ENCODE measurements around the gene LRRC28.

Gene LRRC28

DNA sequence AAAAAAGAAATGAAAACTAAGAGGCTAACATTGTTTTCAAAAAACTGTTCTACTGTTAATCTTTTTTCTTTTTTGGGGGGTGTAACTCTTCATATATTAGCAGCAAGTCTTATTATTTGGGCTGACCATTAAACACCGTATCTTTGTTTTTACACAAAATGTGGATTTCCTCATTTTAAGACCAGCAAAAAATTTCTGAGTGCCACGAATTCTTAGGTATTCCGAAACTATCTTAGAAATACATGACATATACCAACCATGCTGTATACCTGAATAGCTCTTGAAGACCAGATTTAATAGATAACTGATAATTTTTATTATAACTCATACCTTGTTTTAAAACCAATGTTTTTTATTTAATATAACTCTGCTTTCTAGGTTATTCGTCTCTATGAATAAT lies 1.3 kb upstream of the LRRC28 start:
- DNase-seq = no peak

DNA sequence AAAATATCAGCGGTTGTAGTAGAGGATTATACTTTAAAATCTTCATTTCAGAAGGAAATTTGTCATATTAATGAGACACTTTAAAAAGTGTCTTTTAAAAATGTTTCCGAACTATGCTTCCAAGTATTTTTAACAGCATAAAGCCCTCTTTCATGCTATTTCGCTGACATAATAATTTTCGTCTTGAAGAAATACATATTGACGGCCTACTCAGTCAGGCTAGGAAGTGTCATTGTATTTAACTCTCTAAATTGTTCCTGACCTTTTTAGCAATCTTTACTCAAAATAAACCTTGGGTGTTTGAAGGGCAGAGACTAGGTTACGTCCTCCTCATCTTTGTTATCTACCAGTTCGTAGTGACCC lies 806 bp upstream of the LRRC28 start:
- no peak for DNase-seq

DNA sequence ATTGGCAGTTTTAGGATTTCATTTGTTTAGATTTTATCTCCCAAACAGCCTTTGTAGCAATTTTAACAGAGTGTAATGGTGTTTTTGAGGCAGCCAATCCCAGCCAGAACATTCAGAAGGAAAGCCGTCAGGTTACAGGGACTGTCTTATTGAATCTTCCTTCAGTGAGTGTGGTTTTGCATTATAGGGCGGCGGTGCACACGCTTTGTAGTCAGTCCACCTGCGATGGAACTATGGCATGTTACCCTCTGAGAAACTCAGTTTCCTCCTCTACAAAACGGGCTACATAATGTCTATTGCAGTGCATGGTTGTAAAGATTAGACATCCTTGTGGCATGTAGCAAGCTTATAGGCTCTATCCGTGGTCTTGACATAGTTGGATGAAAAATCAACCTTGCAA lies 1.0 kb downstream of the LRRC28 start:
- no peak for DNase-seq

DNA sequence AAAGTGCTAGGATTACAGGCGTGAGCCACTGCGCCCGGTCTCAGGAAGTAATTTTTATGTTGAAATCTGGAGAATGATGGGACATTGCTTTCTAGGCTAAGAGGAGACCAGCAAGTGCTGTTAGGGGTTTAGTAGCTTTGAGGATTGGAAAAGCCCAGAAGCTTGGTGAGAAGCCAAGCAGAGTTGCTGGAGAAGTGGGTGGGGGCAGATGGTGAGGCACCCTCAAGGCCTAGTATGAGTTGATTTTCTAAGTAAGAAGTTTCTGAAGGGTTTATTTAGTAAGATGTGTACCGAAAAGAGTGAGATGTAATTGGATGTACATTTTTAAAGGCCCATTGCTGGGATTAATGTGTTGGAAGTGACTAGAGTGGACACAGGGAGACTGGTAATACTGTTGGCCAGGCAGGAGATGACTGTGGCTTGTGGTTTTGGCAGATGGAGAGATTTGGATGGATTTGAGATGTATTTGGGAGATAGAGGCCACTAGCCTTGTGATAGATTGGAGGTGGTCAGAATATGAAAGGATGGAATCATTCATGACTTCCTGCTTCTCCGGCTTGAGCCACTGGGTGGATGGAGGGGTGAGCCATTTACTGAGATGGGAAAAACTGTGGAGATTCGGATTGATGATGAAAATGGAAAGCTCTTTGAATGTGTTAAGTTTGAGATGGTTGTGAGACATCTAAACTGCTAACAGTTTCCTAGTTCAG lies 2.3 kb downstream of the LRRC28 start:
- peak; percentile 19 to 41 for DNase-seq

DNA sequence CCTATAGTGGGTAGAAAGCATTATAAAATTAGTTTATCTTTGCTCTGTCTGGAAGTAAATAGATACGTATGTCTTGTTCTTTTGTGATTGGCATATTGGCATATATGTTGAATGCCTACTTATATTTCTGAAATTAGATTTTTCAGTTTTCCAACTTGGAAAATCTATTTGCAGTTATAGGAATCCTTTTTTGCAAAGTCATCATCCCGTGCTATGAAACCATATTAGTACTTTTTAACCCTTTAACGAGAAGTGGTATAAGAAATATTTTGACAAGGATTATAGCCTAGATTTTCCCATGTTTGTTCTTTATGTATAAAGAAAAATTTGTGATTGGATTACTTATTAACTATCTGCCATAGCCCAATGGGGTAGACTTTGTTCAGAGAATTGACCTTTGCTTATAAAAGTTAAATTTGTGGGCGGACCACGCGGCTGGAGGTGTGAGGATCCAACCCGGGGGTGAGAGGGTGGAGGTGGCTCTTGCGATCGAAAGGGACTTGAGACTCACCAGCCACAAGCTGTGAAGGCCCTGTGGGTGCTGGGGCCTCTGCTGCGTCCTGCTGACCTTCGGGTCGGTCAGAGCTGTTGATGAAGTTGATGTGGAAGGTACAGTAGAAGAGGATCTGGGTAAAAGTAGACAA lies 5.9 kb downstream of the LRRC28 start:
- no peak for DNase-seq

DNA sequence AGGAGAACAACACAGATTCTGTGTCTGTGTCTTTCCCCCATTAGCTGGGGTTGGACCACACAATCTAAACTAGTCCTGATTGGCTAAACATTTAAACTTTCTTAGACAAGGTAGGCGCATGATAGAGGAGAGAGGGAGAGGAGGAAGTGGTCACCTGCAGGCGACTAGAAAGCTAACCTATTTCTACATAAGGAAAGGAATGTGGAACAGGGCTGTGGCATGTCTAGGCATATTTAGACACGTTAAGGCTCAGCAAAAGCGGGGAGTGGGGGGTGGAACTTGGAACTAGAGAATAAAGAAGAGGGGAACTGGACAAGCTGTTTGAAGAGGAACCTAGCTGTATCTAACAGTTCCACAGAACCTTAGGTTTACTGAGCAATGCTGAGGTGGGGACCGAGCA lies 12.8 kb downstream of the LRRC28 start:
- no peak for DNase-seq

DNA sequence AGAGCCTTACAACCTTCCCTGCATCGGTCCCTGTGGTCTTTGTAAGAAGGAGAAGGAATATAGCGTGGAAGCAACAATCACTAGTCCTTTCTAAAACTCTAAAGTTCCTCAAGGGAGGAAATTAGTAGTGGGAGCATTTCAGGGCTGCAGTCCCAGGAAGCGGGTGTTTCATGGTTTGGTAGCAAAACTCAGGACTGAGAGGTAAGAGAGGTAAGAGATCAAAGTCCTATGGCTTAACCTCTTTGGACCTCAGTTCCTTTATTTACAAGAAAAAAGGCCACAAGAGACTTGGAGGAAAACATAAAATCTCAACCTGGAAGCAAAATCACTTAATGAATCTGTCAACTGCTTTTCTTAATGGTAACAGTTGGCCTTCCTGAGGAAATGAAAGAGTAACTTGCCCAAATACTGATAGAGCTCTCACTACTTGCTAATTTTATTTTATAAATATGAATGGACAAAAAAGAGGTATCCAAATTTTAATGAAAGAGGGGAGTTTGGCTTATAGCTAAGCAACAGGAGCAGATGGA lies 14.3 kb downstream of the LRRC28 start:
- DNase-seq = no peak

DNA sequence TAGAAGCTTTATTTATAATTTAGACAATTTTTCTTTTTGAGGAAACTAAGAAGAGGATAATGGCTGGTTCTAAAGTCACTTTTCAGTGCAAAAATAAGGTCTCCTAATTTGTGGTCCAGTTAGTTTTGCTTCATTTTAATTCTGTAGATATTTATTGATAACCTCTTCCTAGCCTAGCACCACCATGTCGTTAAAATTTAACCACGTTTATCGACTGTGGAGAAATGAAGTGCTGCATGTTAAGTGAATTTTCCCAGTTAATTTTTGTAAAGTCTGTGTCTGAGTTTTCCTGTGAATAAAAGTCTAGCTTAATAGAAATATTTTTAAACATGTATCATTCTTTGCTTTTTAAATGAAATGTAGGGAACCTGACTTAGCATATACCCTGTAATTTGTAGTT lies 16.7 kb downstream of the LRRC28 start:
- DNase-seq = no peak

DNA sequence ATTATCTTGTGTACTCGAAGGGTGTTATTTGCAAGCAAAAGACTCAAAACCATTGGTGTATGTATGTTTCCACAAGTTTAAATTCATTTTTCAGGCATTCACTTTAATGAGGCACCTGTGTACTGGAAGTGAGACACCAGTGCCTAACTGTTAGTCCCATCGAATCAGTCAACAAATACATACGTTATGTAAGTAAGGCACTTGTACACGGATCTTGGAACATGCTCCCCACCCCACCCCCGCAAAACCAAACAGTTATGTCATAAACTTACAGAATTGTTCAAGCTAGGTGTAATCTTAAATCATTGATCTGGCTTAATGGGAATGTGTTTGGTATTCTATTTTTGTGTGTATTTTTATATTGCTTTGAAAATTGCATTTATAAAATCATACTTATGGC lies 17.1 kb downstream of the LRRC28 start:
- no peak for DNase-seq

DNA sequence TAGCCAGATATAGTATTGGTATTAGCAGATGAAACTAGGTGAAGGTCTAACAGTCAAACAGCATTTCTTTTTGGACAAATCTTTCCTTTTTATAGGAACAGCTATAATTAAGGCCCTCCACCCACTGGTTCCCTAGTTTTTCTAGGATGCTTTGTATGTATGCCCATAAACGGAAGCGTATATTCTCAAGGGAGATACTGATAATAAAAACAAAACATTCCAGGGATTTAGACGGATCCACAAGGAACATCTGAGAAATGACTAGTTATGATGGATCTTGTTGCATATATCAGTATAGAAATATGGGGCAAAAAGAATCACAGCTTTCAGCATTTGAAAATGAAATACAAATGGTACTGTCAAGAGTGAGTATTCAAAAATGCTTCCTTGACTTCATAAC lies 22.5 kb downstream of the LRRC28 start:
- DNase-seq = no peak

DNA sequence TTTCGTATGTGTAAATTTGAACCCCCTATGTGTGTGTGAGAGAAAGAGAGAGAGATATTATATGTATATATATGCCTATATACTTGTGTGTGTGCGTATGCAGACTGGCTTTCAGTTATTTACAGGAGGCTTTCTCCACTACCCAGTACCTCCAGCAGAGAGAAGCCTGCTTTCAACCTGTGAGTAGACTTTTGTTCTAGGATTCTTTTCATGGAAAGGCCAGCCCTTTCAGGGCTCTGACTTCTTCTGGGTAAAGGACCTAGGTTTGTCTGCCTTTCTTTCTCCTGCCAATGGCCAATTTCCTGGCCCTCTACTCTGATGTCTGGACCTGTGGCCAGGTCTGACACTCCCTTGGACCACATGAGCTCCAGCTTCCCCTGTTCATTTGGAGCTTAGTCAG lies 23.8 kb downstream of the LRRC28 start:
- no peak for DNase-seq

DNA sequence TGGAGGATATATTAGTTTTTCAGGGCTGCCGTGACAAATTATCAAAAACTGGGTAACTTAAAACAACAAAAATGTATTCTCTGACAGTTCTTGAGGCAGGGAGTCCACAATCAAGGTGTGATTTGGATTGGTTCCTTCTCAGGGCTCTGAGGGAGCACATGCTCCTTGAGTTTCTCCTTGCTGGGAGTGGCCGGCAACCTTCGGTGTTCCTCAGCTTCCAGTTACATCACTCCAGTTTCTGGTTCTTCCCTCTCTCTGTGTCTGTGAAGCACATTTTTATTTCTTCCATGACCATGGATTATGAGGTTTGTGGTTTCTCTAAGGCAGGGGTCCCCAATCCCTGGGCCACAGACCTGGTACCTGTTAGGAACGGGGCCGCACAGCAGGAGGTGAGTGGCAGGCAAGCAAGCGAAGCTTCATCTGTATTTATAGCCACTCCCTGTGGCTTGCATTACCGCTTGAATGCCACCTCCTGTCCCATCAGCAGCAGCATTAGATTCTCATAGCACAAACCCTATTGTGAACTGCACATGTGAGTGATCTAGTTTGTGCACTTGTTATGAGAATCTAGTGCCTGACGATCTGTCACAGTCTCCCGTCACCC lies 24.3 kb downstream of the LRRC28 start:
- DNase-seq = no peak

DNA sequence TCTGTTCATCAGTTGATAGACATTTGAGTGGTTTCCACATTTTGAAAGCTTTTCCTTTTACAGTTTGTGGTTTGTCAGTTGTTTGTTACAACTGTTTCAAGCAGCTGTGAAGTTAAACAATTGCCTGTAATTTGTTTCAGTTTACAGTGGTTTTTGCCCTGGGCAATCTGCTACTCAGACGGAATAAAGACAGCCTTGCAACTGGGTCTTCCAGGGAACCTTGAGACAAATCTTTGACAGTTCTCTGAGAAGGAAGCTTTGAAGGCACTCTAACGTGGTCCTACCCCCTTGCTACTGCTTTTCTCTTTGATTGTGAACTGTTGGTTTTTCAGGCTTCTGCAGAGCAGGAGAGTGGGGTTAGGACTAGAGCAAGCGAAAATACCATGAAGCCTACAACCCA lies 28.0 kb downstream of the LRRC28 start:
- DNase-seq = no peak

DNA sequence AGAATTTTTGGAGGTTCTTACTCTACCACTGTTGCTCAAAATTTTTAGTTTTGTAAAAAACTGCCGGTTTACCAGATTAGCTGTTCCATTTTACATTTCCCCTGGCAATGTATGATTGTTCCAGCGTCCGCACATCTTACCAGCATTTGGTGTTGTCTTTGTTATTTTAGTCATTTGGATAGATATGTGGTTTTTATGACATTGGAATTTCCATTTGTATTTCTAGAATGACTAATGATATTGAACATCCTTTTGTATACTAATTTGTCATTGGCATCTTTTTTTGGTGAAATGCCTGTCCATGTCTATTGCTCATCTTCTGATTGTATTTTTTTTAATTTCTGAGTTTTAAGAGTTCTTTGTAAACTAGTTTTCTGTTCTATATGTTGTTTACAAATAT lies 28.5 kb downstream of the LRRC28 start:
- DNase-seq = peak; percentile 5 to 19

DNA sequence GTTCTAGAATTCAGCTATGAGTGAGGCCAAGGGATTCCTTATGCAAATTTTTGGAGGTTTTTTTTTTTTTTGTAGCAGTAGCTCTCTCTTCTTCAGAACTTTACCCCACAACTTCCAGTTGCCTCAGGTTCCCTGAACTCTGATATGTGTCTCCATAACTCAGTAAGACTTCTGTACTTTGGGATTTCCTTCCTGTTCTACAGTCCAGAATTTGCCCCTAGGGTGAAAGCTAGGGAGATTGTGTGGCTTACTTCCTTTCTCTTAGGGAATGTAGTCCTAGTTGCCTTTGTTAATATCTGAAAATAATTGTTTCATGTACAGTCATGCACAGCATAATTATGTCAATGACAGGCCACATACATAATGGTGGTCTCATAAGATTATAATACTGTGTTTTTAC lies 30.8 kb downstream of the LRRC28 start:
- no peak for DNase-seq

DNA sequence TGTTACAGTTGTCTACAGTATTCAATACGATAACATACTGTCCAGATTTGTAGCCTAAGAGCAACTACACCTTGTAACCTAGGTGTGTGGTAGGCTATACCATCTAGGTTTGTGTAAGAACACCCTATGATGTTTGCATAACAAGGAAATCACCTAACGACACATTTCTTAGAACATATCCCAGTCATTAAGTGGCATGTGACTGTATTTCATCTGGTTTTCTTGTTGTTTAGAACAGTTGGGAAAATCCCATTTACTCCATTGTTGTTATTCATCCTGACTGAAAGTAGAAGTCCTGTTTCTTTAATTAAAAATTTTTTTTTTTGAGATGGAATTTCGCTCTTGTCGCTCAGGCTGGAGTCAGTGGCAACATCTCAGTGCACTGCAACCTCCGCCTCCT lies 31.3 kb downstream of the LRRC28 start:
- no peak for DNase-seq

DNA sequence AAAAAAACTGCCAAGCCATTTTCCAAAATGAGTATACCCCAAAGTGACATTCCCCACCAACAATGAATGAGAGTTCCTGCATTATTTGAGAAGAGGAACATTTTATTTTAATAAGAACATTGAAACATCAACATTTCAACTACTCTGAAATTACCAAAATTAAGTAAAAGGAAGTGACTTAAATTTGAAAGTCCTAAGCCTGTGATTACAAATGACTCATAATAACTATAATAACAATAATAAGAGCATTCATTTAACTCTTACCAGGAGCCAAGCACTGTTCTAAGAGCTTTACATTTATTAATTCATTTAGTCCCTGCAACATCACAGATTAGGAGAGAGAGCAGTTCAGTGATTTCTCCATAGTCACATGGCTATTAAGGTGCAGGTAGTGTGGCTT lies 32.4 kb downstream of the LRRC28 start:
- no peak for DNase-seq

DNA sequence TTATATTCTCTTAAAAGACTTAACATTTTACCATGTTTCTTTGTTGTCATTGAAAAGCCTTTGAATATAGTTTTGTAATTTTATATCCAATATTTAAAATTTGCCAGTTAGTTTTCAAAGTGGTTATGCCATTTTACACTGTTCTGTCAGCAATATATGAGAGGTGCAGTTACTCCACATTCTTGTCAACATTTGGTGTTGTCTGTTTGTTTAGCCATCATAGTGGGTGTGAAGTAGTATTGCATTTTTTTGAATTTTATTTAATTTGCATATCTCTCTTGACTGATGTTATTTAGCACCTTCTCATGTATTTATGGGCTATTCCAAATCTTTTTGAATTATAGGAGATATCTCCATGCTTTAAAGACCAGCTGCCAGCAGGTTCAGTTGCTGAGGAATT lies 40.4 kb downstream of the LRRC28 start:
- no peak for DNase-seq

DNA sequence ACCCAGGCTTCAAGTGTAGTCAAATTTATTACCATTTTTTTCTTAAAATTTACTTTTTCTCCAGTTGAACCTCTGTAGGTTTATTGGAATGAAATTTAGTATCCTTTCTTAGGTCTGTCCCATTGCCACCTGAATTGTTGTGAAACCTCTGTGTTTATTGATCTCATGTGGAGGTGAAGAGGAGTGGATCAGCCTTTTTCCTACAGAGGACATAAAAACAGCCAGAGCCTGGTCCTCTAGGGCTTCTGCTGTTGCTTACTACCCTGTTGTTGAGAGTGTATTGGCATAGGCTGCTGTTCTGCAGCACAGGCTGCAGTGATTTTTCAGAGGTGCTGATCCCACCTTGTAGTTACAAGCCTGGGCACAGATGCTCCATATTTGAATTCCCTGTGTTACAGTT lies 44.6 kb downstream of the LRRC28 start:
- no peak for DNase-seq

DNA sequence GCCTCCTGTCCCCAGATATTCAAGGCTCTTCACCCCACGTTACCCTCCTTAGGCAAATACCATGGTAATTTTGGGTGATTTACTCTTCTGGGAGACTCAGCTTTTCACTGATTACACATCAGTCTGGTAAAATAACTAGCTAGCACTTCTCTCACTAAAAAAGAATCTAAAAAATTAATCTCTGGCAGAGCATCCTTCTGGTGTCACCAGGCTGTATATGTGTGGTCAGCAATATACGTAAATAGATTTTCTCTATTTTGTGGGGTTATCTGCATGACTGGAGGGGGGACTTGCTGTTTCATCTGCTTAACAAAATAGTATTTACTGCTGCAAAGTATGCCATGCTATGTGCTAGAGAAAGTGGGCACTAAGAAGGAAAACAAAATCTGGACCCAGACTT lies 45.1 kb downstream of the LRRC28 start:
- no peak for DNase-seq

DNA sequence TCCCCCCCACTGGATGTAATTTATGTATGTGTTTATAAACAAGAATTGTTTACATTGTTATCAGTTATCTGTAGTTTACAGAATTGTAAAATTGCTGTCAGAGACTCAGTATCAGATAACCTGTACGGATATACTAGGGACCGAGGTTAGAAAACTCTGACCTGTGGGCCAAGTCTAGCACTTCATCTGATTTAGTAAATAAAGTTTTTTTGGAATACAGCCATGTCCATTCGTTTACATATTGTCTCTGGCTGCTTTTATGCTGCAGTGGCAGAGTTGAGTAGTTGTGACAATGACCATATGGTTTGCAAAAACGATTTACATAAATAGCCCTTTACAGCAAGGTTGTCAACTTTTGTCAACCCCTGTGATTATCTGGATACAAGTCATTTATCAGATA lies 52.6 kb downstream of the LRRC28 start:
- DNase-seq = no peak

DNA sequence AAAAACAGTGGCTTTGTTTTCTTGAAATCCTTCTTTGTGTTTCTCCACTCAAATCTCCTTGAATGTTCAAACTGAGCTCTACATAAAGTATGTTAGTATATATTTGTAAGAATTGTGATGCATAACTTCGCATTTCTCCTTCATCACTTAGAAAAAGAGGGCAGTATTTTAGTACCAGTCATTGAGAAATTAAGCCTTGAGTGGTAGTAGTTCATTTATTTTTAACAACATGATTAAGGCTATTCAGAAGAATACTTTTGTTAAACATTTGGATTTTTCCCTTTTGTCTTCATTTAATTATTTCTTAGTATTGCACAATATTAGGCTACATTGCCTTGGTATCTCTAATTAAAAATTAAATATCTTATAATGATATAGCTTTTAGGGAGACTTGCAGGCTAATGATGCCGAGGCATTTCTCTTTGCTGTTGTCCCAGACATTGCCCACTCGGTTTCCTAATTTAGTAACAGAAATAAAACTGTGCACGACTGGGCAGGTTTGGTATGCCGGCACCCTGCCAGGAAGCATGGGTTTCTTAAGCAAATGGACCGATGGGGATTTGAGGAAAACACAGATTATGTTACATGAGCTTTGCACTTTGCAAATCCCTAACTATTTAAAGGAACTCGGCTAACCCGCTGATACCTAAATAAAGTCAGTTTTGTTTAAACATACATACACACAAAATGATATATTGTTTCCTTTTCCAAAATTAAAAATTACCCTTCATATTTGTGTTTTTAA lies 54.7 kb downstream of the LRRC28 start:
- no peak for DNase-seq

DNA sequence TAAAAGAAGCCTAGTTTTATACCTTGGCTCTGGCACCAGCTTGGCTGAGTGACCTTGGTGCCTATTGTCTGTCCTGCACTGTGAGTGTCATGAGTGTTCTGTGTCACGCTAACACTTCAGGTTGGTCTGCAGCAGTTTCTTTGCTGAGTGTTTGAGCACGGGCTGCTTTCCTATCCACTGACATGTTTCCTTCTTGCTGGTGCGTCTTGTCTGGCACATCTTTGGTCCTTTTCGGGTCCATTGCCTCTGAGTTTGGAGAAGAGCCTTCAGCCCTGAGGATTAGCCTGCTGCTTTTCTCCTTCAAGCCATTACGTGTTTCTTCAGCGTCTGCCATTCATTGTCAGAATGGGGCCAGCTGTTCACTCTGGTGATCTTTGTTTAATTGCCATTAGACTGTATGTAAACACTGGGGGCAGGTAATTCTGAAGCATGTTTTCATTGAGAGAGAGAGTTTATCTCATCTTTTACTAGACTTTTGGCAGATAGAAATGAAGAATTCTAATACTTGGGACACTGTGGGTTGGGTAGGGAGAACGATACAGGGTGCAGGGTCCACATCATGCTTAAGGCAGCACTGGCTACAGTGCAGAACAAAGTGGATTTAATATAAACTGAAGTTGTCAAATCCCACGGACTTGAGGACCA lies 55.5 kb downstream of the LRRC28 start:
- DNase-seq = no peak
